Measurements from ENCODE around the gene DDX43.

DDX43 gene

GRCh38 chr6:73443555-73443954 is 48.9 kb downstream of the DDX43 start:
- Histone ChIP-seq H4K20me1 (ENCODE audit: insufficient read depth, low read length, poor library complexity, severe bottlenecking) (peaks cover 15% of the 10 kb centered on the region), H3F3A (ENCODE audit: low read depth) (0 out of 2 replicates have a peak, but pooled peaks cover 4% of the 10 kb centered on the region), H3K9me3 (ENCODE audit: insufficient read depth, low read depth, low read length) (no peaks in the 10 kb centered on the region), H3K4me3 (ENCODE audit: low read length, poor library complexity, severe bottlenecking) (no peak overlapping the region), H3K79me2 (ENCODE audit: insufficient read depth, low read length) (peaks cover 32% of the 10 kb centered on the region), H3K4me1 (ENCODE audit: insufficient read depth, low read length, poor library complexity, severe bottlenecking) (no peaks in the 10 kb centered on the region), H3K9me2 (replicated peaks; ENCODE audit: low read depth, low read length) (no peaks in the 10 kb centered on the region), H3K9ac (ENCODE audit: low read depth, low read length, poor library complexity, severe bottlenecking) (no peak overlapping the region), H3K27me3 (ENCODE audit: insufficient read depth, low read length, poor library complexity, severe bottlenecking) (no peaks in the 10 kb centered on the region), H3K36me3 (ENCODE audit: insufficient read depth, low read length) (0 out of 2 replicates have a peak, but pooled peaks cover 7% of the 10 kb centered on the region), H2AFZ (ENCODE audit: low read length) (no peak overlapping the region), H3K4me2 (ENCODE audit: low read depth, low read length, poor library complexity, severe bottlenecking) (no peak overlapping the region)
- no peak for TF ChIP-seq EZH2phosphoT487 (IDR thresholded peaks at IDR 0.05; ENCODE audit: borderline replicate concordance)

DNA sequence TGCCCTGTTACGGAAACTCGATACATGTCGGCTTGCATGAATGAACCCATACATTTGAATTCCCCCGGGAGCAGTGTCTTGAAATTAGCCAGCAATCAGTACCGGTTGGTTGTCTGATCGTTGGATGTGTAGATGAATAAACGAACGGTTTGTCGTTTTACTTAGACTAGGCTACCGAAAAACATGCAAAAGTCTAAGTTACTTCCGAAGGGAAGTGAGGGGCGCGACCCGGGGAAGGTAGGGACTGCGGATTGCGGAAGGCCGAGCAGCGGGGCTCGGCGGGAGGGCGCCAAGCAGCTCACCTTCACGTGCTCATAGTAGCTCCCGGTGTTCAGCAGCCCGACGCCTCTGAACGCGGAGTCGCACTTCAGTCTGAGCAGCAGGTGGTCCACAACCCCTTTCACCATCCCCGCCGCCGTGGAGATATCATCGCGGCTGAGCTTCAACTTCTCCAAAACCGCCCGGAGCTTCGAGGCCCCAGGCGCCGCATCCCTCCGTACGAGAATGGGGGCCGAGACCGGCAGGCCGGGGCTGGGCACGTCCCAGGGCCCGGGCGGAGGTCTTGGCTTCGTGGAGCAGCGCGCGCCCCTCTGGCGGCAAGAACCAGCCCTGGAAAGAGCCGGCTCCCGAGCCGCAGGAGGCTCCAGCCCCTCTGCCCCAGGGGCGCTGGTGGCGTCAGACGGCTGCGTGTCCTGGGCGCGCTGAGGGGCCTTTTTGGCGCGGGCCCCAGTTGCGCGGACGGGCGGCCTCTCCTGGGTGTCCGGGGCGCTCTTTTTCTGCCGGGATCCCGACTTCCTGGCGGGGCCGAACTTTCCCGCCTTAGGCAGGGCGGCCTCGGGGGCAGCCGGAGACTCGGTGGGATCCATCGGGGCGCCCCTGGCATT is 56.8 kb downstream of the DDX43 start:
- TF ChIP-seq EZH2phosphoT487 (IDR thresholded peaks at IDR 0.05; ENCODE audit: borderline replicate concordance) (no peak), CTCF (conservative IDR thresholded peaks at IDR 0.05; ENCODE audit: low read length) (no peak)
- Histone ChIP-seq H3K79me2 (ENCODE audit: insufficient read depth, low read length) (peaks cover 53% of the 10 kb centered on the region), H3K4me3 (ENCODE audit: low read length, poor library complexity, severe bottlenecking) (peak overlapping the region; percentile 78), H3K4me1 (ENCODE audit: insufficient read depth, low read length, poor library complexity, severe bottlenecking) (peaks cover 5% of the 10 kb centered on the region), H3K36me3 (ENCODE audit: insufficient read depth, low read length) (no peaks in the 10 kb centered on the region), H3F3A (ENCODE audit: low read depth) (no peaks in the 10 kb centered on the region), H3K9me3 (ENCODE audit: insufficient read depth, low read depth, low read length) (no peaks in the 10 kb centered on the region), H3K9ac (ENCODE audit: low read depth, low read length, poor library complexity, severe bottlenecking) (peak overlapping the region; percentile 89), H4K20me1 (ENCODE audit: insufficient read depth, low read length, poor library complexity, severe bottlenecking) (peaks cover 15% of the 10 kb centered on the region), H3K27me3 (ENCODE audit: insufficient read depth, low read length, poor library complexity, severe bottlenecking) (no peaks in the 10 kb centered on the region), H3K9me2 (replicated peaks; ENCODE audit: low read depth, low read length) (no peaks in the 10 kb centered on the region), H3K4me2 (ENCODE audit: low read depth, low read length, poor library complexity, severe bottlenecking) (peak overlapping the region; percentile 68), H2AFZ (ENCODE audit: low read length) (peak overlapping the region; percentile 76)

- no peaks in the 10 kb centered on the region for H3K36me3 ChIP-seq (ENCODE audit: insufficient read depth, low read length)
- peak within 1 kb of the TSS; percentile 89 for H3K9ac ChIP-seq (ENCODE audit: low read depth, low read length, poor library complexity, severe bottlenecking)
- H3F3A ChIP-seq (ENCODE audit: low read depth): no peaks in the 10 kb centered on the region
- no peaks in the 10 kb centered on the region for H3K9me2 ChIP-seq (replicated peaks; ENCODE audit: low read depth, low read length)
- peaks cover 47% of the 10 kb centered on the region for H3K79me2 ChIP-seq (ENCODE audit: insufficient read depth, low read length)
- peak within 1 kb of the TSS; percentile 76 for H2AFZ ChIP-seq (ENCODE audit: low read length)
- peaks cover 12% of the 10 kb centered on the region for H4K20me1 ChIP-seq (ENCODE audit: insufficient read depth, low read length, poor library complexity, severe bottlenecking)
- H3K9me3 ChIP-seq (ENCODE audit: insufficient read depth, low read depth, low read length): no peaks in the 10 kb centered on the region
- peaks cover 5% of the 10 kb centered on the region for H3K4me1 ChIP-seq (ENCODE audit: insufficient read depth, low read length, poor library complexity, severe bottlenecking)
- no peaks in the 10 kb centered on the region for H3K27me3 ChIP-seq (ENCODE audit: insufficient read depth, low read length, poor library complexity, severe bottlenecking)
- H3K4me3 ChIP-seq (ENCODE audit: low read length, poor library complexity, severe bottlenecking): peak within 1 kb of the TSS; percentile 78
- TF ChIP-seq CTCF (conservative IDR thresholded peaks at IDR 0.05; ENCODE audit: low read length) (no peak), EZH2phosphoT487 (IDR thresholded peaks at IDR 0.05; ENCODE audit: borderline replicate concordance) (no peak)
- peak within 1 kb of the TSS; percentile 68 for H3K4me2 ChIP-seq (ENCODE audit: low read depth, low read length, poor library complexity, severe bottlenecking)
Observed at GRCh38 chr6:73452107-73452461, 57.5 kb downstream of the DDX43 start, which contains the start of gene CGAS. TSS of gene CGAS (minus strand) at chr6:73452297. CDS start at chr6:73452181, 116 bp downstream.

Measured in Loucy (cell line).